K562 treated with DMSO at 1 percent for 48 hours (cell line): ENCODE data around the gene UCHL5. TPM values are rescaled to one million over a fixed set of nuclear protein-coding genes. Genes with fewer than 3 reads are reported as not detected.

Experiments
- total RNA-seq: library from RNA; unstranded; fragments of 300-600 nt; gene quantifications from 2 replicates; pipeline ENCODE4 v1.2.3, GENCODE V29; 2022; ENCODE audit warnings: low replicate concordance; ENCODE audit errors: extremely low read depth

The UCHL5 gene
- total RNA-seq: 224 TPM in 1 of 2 replicates, not detected in the other

GRCh38 chr1:193059282-193060114, at the start of gene UCHL5, which contains the start of gene RO60:
Gene UCHL5 (minus strand): TSS chr1:193059360. CDS start chr1:193059260, 100 bp downstream.
Gene RO60 (plus strand): TSS chr1:193059612. CDS start chr1:193069055, 9,443 bp downstream.

GRCh38 chr1:193104907-193105820, 46.0 kb upstream of the UCHL5 start, which contains the start of gene GLRX2:
Gene GLRX2 (minus strand): TSS chr1:193105414. CDS start chr1:193105382, 32 bp downstream.

Other genes starting within 250 kb of the UCHL5 start
- gene RO60, start 252 bp upstream of the UCHL5 start, total RNA-seq: not detected in 2 replicates
- not detected in 2 replicates for gene GLRX2, start 46.1 kb upstream of the UCHL5 start, total RNA-seq
- gene CDC73, start 62.7 kb upstream of the UCHL5 start, total RNA-seq: not detected in 2 replicates
- gene B3GALT2, start 127.3 kb upstream of the UCHL5 start, total RNA-seq: not detected in 2 replicates